Lung (tissue), 12 donors: ENCODE results near the gene ZNF804B. TPM values are rescaled to one million over a fixed set of nuclear protein-coding genes. Genes with fewer than 3 reads are reported as not detected.

Experiments
- ATAC-seq: fragments of 200-7000 bp; cut with Tn5 transposase; one replicate; pipeline ENCODE4 v1.9.1; 2020; ENCODE audit warnings: moderate number of reproducible peaks; ENCODE audit not compliant: insufficient read depth, low FRiP score
- DNase-seq, 3 donors: peaks; one replicate each; pipeline ENCODE4 v3.0.0-alpha.2; 2013 to 2017
- H3K27ac ChIP-seq, 2 donors: one replicate each; pipeline ENCODE4 v1.5.1; 2013; ENCODE audit warnings: mild to moderate bottlenecking in 2 of 2, moderate library complexity in 2 of 2, control low read depth in 1 of 2, inconsistent platforms in 1 of 2, low read depth in 1 of 2, low read length in 1 of 2
- H3K27me3 ChIP-seq, 3 donors: one replicate each; pipeline ENCODE4 v1.5.1; 2013; ENCODE audit warnings: low read length in 2 of 3; ENCODE audit not compliant: control insufficient read depth in 3 of 3, insufficient read depth in 3 of 3
- H3K36me3 ChIP-seq, 4 donors: one replicate each; pipeline ENCODE4 v1.5.1; 2013; ENCODE audit warnings: low read length in 4 of 4, mild to moderate bottlenecking in 1 of 4, moderate library complexity in 1 of 4; ENCODE audit not compliant: control insufficient read depth in 4 of 4, insufficient read depth in 4 of 4
- H3K4me1 ChIP-seq, 5 donors: one replicate each; pipeline ENCODE4 v1.5.1; 2013; ENCODE audit warnings: low read length in 5 of 5, mild to moderate bottlenecking in 2 of 5, moderate library complexity in 1 of 5; ENCODE audit not compliant: control insufficient read depth in 5 of 5, insufficient read depth in 5 of 5
- H3K4me3 ChIP-seq: one replicate; pipeline ENCODE4 v1.5.1; 2013; ENCODE audit warnings: mild to moderate bottlenecking, control low read depth, moderate library complexity
- H3K9ac ChIP-seq, 2 donors: one replicate each; pipeline ENCODE4 v1.5.1; 2013; ENCODE audit warnings: low read length in 2 of 2, control low read depth in 1 of 2; ENCODE audit not compliant: insufficient read depth in 1 of 2
- H3K9me3 ChIP-seq, 4 donors: one replicate each; pipeline ENCODE4 v1.5.1; 2013; ENCODE audit warnings: low read length in 3 of 4, mild to moderate bottlenecking in 1 of 4, moderate library complexity in 1 of 4; ENCODE audit not compliant: control insufficient read depth in 4 of 4, insufficient read depth in 3 of 4
- CTCF ChIP-seq: IDR thresholded peaks from 2 replicates; pipeline ENCODE4 v1.5.1; 2012; ENCODE audit warnings: mild to moderate bottlenecking; ENCODE audit errors: control extremely low read depth, extremely low read depth
- WGBS, 2 donors: extraction: QIAGEN DNeasy Blood & Tissue Kit; methylation state at CpG; one replicate each; pipeline ENCODE4 v1.1.7; 2013; 5-methylcytosine and 5-hydroxymethylcytosine counted together
- polyA plus RNA-seq, 2 donors: library from polyadenylated mRNA; stranded (reverse); fragments of 200-250 nt; gene quantifications; one replicate each; pipeline ENCODE4 v1.2.1, GENCODE V29; 2013
- total RNA-seq, 2 donors: library from RNA; depleted of rRNA in 1 of 2; stranded (reverse); fragments of >200 nt in 1 of 2; gene quantifications; one replicate each; pipeline ENCODE4 v1.2.1, GENCODE V29; 2014 to 2021
- donor health status: control.
- donor health status: control.
- donor health status: Bipolar disorder and iron deficiency.
- donor health status: healthy.
- donor health status: DM: yes; HTN: yes; CAD: no.

ZNF804B gene
- total and polyA plus RNA-seq, 4 donors: not detected

GRCh38 chr7:88867158-88867557 is 107.7 kb downstream of the ZNF804B start:
- no peak for TF ChIP-seq CTCF
- ATAC-seq: no peak
- no peaks in the 10 kb centered on the region for H3K4me1 ChIP-seq
- H3K27me3 ChIP-seq: no peaks in the 10 kb centered on the region
- WGBS, 2 donors: 43 to 89% methylated on average over 2 of the region's 2 CpGs
- H3K9me3 ChIP-seq: peaks cover 0 to 2% (median 0%) of the 10 kb centered on the region in 4 donors
- H3K36me3 ChIP-seq: no peaks in the 10 kb centered on the region
- H3K4me3 ChIP-seq: no peak overlapping the region
- H3K9ac ChIP-seq: no peak overlapping the region
- DNase-seq: no peak
- H3K27ac ChIP-seq: no peak overlapping the region

DNA sequence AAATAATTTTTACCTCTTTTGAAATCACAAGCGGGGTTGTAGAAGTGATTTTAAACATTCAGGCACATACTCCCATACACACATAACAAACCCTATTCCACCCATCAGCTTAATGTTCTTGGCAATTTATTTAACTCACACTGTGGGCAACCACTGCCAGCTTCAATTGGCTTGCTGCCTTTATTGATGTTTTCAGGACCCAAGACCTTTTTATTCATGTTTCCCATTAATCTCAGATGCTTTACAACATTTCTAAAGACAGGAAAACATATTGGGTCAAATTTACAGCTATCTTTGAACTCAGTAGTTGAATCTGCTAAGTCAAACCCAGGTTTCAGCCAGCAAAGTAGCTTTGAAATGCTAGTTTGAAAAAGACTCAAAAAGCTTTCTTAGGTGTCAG is 109.0 kb downstream of the ZNF804B start:
- H3K4me3 ChIP-seq: no peak overlapping the region
- no peak for TF ChIP-seq CTCF
- H3K4me1 ChIP-seq: no peaks in the 10 kb centered on the region
- H3K27ac ChIP-seq: no peak overlapping the region
- no peaks in the 10 kb centered on the region for H3K36me3 ChIP-seq
- DNase-seq: no peak
- no peak for ATAC-seq
- no peak overlapping the region for H3K9ac ChIP-seq
- H3K27me3 ChIP-seq: no peaks in the 10 kb centered on the region
- 76 to 90% methylated on average over 1 of the region's 1 CpG for WGBS, 2 donors
- H3K9me3 ChIP-seq: peaks cover 0 to 2% (median 0%) of the 10 kb centered on the region in 4 donors

DNA sequence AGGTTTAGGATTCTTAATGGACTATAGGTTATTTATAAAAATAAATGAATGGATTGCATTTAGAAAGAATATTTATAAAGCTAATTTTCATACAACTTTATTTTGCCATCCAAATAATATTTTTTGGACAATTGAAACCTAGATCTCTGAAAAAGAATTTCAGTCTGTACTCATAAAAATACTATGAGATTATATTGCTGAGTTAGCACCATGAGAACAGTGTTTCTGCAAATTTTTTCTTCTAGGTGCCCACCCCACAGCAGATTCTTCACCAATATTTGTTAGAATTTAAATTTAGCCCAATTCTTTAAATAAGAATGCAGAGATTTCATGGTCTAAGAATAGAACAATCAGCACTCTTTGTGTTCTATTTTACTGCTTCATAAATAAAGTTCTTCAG is 121.6 kb downstream of the ZNF804B start:
- Histone ChIP-seq H3K27ac (no peak overlapping the region), H3K9me3 (no peaks in the 10 kb centered on the region), H3K36me3 (no peaks in the 10 kb centered on the region), H3K9ac (no peak overlapping the region), H3K4me3 (no peak overlapping the region), H3K27me3 (no peaks in the 10 kb centered on the region), H3K4me1 (no peaks in the 10 kb centered on the region)
- TF ChIP-seq CTCF: no peak
- ATAC-seq (no peak), DNase-seq (no peak)

DNA sequence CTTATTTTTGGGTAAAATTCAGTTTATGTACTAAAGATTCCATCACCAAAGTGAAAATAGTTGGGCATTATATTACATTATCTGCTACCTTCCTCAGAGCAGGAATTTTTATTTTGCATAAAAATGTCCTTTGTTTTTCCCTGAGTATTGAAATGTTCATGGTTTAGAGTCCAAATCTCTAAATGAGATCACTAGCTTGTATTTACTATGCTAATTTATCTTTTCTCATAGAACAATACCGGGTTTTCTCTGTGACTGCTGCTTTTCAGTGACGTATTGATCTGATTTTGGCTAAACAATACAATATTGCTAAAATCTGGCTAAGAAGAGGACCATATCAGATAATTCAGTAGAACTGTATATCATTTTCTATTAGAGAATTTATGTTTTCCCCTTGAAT is 125.6 kb downstream of the ZNF804B start:
- Histone ChIP-seq H3K9me3 (no peaks in the 10 kb centered on the region), H3K9ac (no peak overlapping the region), H3K4me3 (no peak overlapping the region), H3K27me3 (no peaks in the 10 kb centered on the region), H3K27ac (no peak overlapping the region), H3K36me3 (no peaks in the 10 kb centered on the region), H3K4me1 (no peaks in the 10 kb centered on the region)
- TF ChIP-seq CTCF: no peak
- DNase-seq (no peak), ATAC-seq (no peak)
- 77 to 83% methylated on average over 2 of the region's 2 CpGs for WGBS, 2 donors
